HEK293T (cell line): ENCODE measurements around the gene CDK17.

ENCODE experiments used
- BHLHE40 ChIP-seq: fragments of 450-650 bp; IDR thresholded peaks from 2 replicates; pipeline ENCODE4 v1.6.1; 2016; ENCODE audit warnings: mild to moderate bottlenecking, moderate library complexity, borderline replicate concordance
- FOXM1 ChIP-seq: fragments of 450-650 bp; IDR thresholded peaks from 2 replicates; pipeline ENCODE4 v1.6.1; 2017; ENCODE audit warnings: mild to moderate bottlenecking, borderline replicate concordance
- L3MBTL2 ChIP-seq: fragments of 450-650 bp; conservative IDR thresholded peaks from 2 replicates; pipeline ENCODE4 v1.6.1; 2016; ENCODE audit warnings: mild to moderate bottlenecking
- PKNOX1 ChIP-seq: fragments of 450-650 bp; IDR thresholded peaks from 2 replicates; pipeline ENCODE4 v1.6.1; 2016
- ZNF384 ChIP-seq: fragments of 450-650 bp; IDR thresholded peaks from 2 replicates; pipeline ENCODE4 v1.6.1; 2016

GRCh38 chr12:96255077-96255476 lies 145.2 kb downstream of the CDK17 start:
- TF ChIP-seq FOXM1 (no peak), ZNF384 (no peak), BHLHE40 (no peak), L3MBTL2 (no peak), PKNOX1 (no peak)
